NB4 (cell line): Measurements from ENCODE around the gene VIL1.

Experiments used
- DNase-seq: peaks from one replicate; pipeline ENCODE4 v3.0.0; 2010; ENCODE audit warnings: low read depth
- H3K4me3 ChIP-seq: one replicate; pipeline ENCODE4 v1.5.1; 2011; ENCODE audit warnings: mild to moderate bottlenecking, low read depth, low read length, moderate library complexity
- CTCF ChIP-seq: IDR thresholded peaks from one replicate; pipeline ENCODE4 v1.5.1; 2012; ENCODE audit warnings: low read depth, low read length
- MYC ChIP-seq: IDR thresholded peaks from 2 replicates; pipeline ENCODE4 v1.6.1; 2011; ENCODE audit warnings: low read depth, low read length
- POLR2A ChIP-seq: IDR thresholded peaks from 2 replicates; pipeline ENCODE4 v1.6.1; 2011; ENCODE audit warnings: mild to moderate bottlenecking; ENCODE audit not compliant: insufficient read length; ENCODE audit errors: extremely low read depth
- TF ChIP-seq, protein P1 (sequence below): IDR thresholded peaks from 2 replicates; pipeline ENCODE4 v1.6.1; 2011; ENCODE audit warnings: low read depth, low read length

The VIL1 gene

DNA sequence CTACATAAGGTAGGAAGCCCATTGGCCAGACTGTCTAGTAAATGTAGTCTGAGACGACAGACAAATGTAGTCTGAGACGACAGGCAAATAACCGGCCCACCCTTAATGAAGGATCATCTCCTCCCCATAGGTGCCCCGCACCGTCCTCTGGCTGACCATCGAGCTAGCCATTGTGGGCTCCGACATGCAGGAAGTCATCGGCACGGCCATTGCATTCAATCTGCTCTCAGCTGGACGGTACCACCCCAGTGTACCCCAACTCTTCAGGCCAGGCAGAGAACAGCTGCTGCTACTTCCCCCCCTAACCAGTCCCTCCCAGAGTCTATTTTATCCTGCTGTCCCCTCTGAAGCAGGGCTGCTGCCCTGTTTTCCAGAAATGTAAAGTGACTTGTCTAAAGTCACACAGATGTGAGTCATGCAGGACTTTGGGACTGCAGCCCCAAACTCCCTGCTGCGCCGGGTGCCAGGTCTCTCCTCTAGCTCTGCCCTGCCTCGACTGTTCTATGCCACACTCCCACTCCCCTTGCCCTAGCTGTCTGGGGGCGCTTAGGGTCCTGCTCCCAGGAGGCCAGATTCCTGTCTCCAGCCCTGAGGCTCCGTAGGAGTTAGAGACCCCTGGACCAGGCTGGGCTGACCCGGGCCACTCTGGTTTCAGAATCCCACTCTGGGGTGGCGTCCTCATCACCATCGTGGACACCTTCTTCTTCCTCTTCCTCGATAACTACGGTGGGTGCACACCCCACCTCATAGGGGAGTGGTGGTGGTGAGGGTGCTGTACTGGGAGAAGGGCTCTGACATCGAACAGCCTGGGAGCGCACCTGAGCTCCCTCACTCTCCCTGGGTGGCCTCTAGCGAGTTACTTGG is 32.2 kb upstream of the VIL1 start:
- H3K4me3 ChIP-seq = no peak overlapping the region
- TF ChIP-seq, protein P1, sequence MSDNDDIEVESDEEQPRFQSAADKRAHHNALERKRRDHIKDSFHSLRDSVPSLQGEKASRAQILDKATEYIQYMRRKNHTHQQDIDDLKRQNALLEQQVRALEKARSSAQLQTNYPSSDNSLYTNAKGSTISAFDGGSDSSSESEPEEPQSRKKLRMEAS = no peak
- TF ChIP-seq POLR2A = no peak
- no peak for TF ChIP-seq CTCF
- no peak for TF ChIP-seq MYC
- DNase-seq = no peak

- TF ChIP-seq POLR2A (no peak), MYC (no peak), CTCF (no peak)
- TF ChIP-seq, protein P1 = no peak
- no peak for DNase-seq
- H3K4me3 ChIP-seq = no peak overlapping the region
These were observed 31.3 kb upstream of the VIL1 start for GRCh38 chr2:218387369-218388194.

GRCh38 chr2:218389333-218390150 is 29.4 kb upstream of the VIL1 start:
- H3K4me3 ChIP-seq = no peak overlapping the region
- TF ChIP-seq, protein P1 = no peak
- TF ChIP-seq MYC (no peak), POLR2A (no peak), CTCF (no peak)
- DNase-seq = no peak

DNA sequence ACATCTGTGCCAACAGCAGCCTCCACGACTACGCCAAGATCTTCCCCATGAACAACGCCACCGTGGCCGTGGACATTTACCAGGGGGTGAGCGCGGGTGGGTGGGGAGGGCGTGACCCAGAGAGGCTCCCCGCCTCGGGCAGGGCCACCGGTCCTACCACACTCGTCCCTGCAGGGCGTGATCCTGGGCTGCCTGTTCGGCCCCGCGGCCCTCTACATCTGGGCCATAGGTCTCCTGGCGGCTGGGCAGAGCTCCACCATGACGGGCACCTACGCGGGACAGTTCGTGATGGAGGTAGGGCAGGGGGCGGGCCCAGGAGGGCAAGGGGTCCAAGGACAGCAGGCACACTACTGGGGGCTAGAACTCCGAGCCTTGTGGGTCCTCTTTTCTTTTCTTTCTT is 27.7 kb upstream of the VIL1 start:
- no peak for DNase-seq
- no peak for TF ChIP-seq MYC
- TF ChIP-seq, protein P1 = no peak
- TF ChIP-seq CTCF = no peak
- TF ChIP-seq POLR2A = no peak
- no peak overlapping the region for H3K4me3 ChIP-seq

DNA sequence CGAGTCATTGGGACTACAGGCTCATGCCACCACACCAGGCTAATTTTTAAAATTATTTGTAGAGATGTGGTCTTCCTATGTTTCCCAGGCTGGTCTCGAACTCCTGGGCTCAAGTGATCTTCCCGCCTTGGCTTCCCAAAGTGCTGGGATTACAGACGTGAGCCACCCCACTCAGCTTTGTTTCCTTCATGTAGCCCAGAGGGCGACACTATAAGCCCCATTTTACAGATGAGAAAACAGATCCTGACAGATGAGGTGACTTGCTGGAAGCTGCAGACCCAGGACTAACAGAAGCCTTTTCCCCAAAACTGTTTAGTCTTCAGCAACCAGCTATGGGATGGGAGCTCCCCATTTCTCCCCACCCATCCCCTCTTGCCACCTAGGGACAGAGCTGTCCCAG is 26.5 kb upstream of the VIL1 start:
- no peak for TF ChIP-seq POLR2A
- TF ChIP-seq CTCF = no peak
- TF ChIP-seq MYC = no peak
- TF ChIP-seq, protein P1 = no peak
- DNase-seq = no peak
- no peak overlapping the region for H3K4me3 ChIP-seq
